Keratinocyte (primary cell): ENCODE data around the gene OBSCN. TPM values are rescaled to one million over a fixed set of nuclear protein-coding genes. Genes with fewer than 3 reads are reported as not detected.

Experiments
- DNase-seq: peaks from one replicate; pipeline ENCODE4 v3.0.0-alpha.2; 2011; ENCODE audit warnings: low read depth, missing footprints, low spot score
- FAIRE-seq: peaks from 2 replicates; lab custom pipeline; 2011; peaks lifted over from hg19 to GRCh38; lab: Jason Lieb, UNC
- H2AFZ ChIP-seq: 2 replicates; pipeline ENCODE4 v1.6.0; 2012; ENCODE audit warnings: low read length, control low read depth, inconsistent platforms; ENCODE audit not compliant: control insufficient read depth
- H3K27ac ChIP-seq: 2 replicates; pipeline ENCODE4 v1.5.1; 2011; ENCODE audit warnings: low read length; ENCODE audit not compliant: control insufficient read depth, insufficient read depth
- H3K27me3 ChIP-seq: 3 replicates; pipeline ENCODE4 v1.6.0; 2011; ENCODE audit warnings: low read length; ENCODE audit not compliant: control insufficient read depth, insufficient read depth; ENCODE audit errors: extremely low read depth
- H3K36me3 ChIP-seq, 2 experiments: 2 replicates in 1 of 2; 3 replicates in 1 of 2; pipeline ENCODE4 v1.5.1; 2011; ENCODE audit warnings: low read length in 2 of 2, mild to moderate bottlenecking in 1 of 2; ENCODE audit not compliant: control insufficient read depth in 2 of 2, insufficient read depth in 2 of 2; ENCODE audit errors: extremely low read depth in 1 of 2
- H3K4me1 ChIP-seq: 3 replicates; pipeline ENCODE4 v1.5.1; 2011; ENCODE audit warnings: low read length; ENCODE audit not compliant: control insufficient read depth, insufficient read depth; ENCODE audit errors: extremely low read depth
- H3K4me2 ChIP-seq: 3 replicates; pipeline ENCODE4 v1.6.0; 2011; ENCODE audit warnings: low read depth, low read length; ENCODE audit not compliant: control insufficient read depth, insufficient read depth; ENCODE audit errors: extremely low read depth
- H3K4me3 ChIP-seq, 3 experiments: fragments of 200-600 bp in 1 of 3; sonication (generic) in 1 of 3; 2 replicates in 2 of 3; 3 replicates in 1 of 3; pipeline ENCODE4 v1.5.1; 2011 to 2016; ENCODE audit warnings: low read length in 3 of 3, mild to moderate bottlenecking in 3 of 3, control low read depth in 2 of 3, inconsistent platforms in 1 of 3, low read depth in 1 of 3, mixed read lengths in 1 of 3, mixed run types in 1 of 3, moderate library complexity in 1 of 3; ENCODE audit not compliant: control insufficient read depth in 2 of 3, insufficient read depth in 2 of 3; ENCODE audit errors: extremely low read depth in 1 of 3
- H3K79me2 ChIP-seq: 2 replicates; pipeline ENCODE4 v1.6.0; 2012; ENCODE audit warnings: low read length; ENCODE audit not compliant: control insufficient read depth, insufficient read depth
- H3K9ac ChIP-seq: 3 replicates; pipeline ENCODE4 v1.6.0; 2011; ENCODE audit warnings: low read length; ENCODE audit not compliant: control insufficient read depth, insufficient read depth; ENCODE audit errors: extremely low read depth
- H3K9me1 ChIP-seq: 3 replicates; pipeline ENCODE4 v1.6.0; 2011; ENCODE audit warnings: low read length; ENCODE audit not compliant: control insufficient read depth, insufficient read depth; ENCODE audit errors: extremely low read depth
- H3K9me3 ChIP-seq: 2 replicates; pipeline ENCODE4 v1.5.1; 2012; ENCODE audit warnings: low read depth, low read length; ENCODE audit not compliant: control insufficient read depth
- H4K20me1 ChIP-seq: 3 replicates; pipeline ENCODE4 v1.6.0; 2011; ENCODE audit warnings: low read length; ENCODE audit not compliant: control insufficient read depth, insufficient read depth; ENCODE audit errors: extremely low read depth
- CTCF ChIP-seq, 3 experiments: IDR thresholded peaks in 1 of 3; conservative IDR thresholded peaks in 1 of 3; optimal IDR thresholded peaks in 1 of 3; 2 replicates in 2 of 3; 3 replicates in 1 of 3; pipeline versions ENCODE3 to v1.5.1; 2011; ENCODE audit warnings: low read length in 3 of 3, mild to moderate bottlenecking in 3 of 3, moderate library complexity in 2 of 3, control low read depth in 1 of 3, inconsistent platforms in 1 of 3; ENCODE audit not compliant: insufficient read depth in 2 of 3; ENCODE audit errors: extremely low read depth in 1 of 3
- EZH2 ChIP-seq: IDR thresholded peaks from one replicate; pipeline ENCODE4 v1.6.1; 2012; ENCODE audit warnings: inconsistent platforms, mild to moderate bottlenecking, low read length, moderate library complexity
- dilution Hi-C: fragments of 300-500 bp; cut with MboI; formaldehyde crosslinking; loops from one replicate; pipeline ENCODE4 v1.7.0; 2020; ENCODE audit warnings: low sequenced_read_pairs; ENCODE audit not compliant: extremely low pct_ligation_motif_present
- polyA plus RNA-seq, 5 experiments: library from polyadenylated mRNA; depleted of rRNA in 3 of 5; stranded (reverse) in 3 of 5; stranded (forward) in 1 of 5; unstranded in 1 of 5; fragments of >200 nt; gene quantifications; 1 replicate in 1 of 5; 2 replicates in 3 of 5; 3 replicates in 1 of 5; pipeline versions ENCODE4 v1.2.1 to v1.2.3, GENCODE V29; 2011 to 2012; ENCODE audit warnings: missing spikeins in 2 of 5, low read depth in 1 of 5, low replicate concordance in 1 of 5

OBSCN gene
- polyA plus RNA-seq, 1 donor (not counting 4 experiments of a cell fraction or from before 2014, with no cell fraction given) = 1.8 TPM

GRCh38 chr1:228346731-228347130 lies 138.9 kb downstream of the OBSCN start:
- DNase-seq = no peak
- no peak overlapping the region for H3K9ac ChIP-seq
- no peak for FAIRE-seq

GRCh38 chr1:228347181-228347580 lies 139.3 kb downstream of the OBSCN start:
- Histone ChIP-seq H3K4me3 (no peak overlapping the region), H2AFZ (no peak overlapping the region), H3K27ac (no peak overlapping the region), H3K36me3 (no peaks in the 10 kb centered on the region), H3K4me1 (no peaks in the 10 kb centered on the region), H3K9me3 (peaks cover 5% of the 10 kb centered on the region), H3K4me2 (no peak overlapping the region), H3K27me3 (peaks cover 4% of the 10 kb centered on the region), H3K9me1 (no peaks in the 10 kb centered on the region), H3K79me2 (no peaks in the 10 kb centered on the region), H4K20me1 (no peaks in the 10 kb centered on the region), H3K9ac (no peak overlapping the region)
- TF ChIP-seq CTCF (optimal IDR thresholded peaks at IDR 0.05 in 1 of 3, IDR thresholded peaks at IDR 0.05 in 1 of 3, conservative IDR thresholded peaks at IDR 0.05 in 1 of 3; ENCODE audit: extremely low read depth in 1 of 3, insufficient read depth in 2 of 3, low read length in 3 of 3) = no peak
- no peak for TF ChIP-seq EZH2
- no peak for DNase-seq
- FAIRE-seq = no peak
- dilution Hi-C loops = no loop called here

More at GRCh38 chr1:228346731-228347130, 138.9 kb downstream of the OBSCN start:
- Histone ChIP-seq H3K9me3 (peaks cover 5% of the 10 kb centered on the region), H2AFZ (no peak overlapping the region), H3K9me1 (no peaks in the 10 kb centered on the region), H3K27ac (no peak overlapping the region), H3K27me3 (peaks cover 4% of the 10 kb centered on the region), H3K79me2 (no peaks in the 10 kb centered on the region), H4K20me1 (no peaks in the 10 kb centered on the region), H3K4me2 (no peak overlapping the region), H3K36me3 (no peaks in the 10 kb centered on the region), H3K4me1 (no peaks in the 10 kb centered on the region), H3K4me3 (no peak overlapping the region)
- dilution Hi-C loops = no loop called here
- TF ChIP-seq CTCF (optimal IDR thresholded peaks at IDR 0.05 in 1 of 3, IDR thresholded peaks at IDR 0.05 in 1 of 3, conservative IDR thresholded peaks at IDR 0.05 in 1 of 3; ENCODE audit: extremely low read depth in 1 of 3, insufficient read depth in 2 of 3, low read length in 3 of 3) (no peak), EZH2 (no peak)
